Lung microvascular endothelial cell (primary cell): ENCODE data around the gene ATP6V0A1. TPM values are rescaled to one million over a fixed set of nuclear protein-coding genes. Genes with fewer than 3 reads are reported as not detected.
"Not testable (repeated sequence)": the region's sequence is repeated elsewhere in the genome, so short reads cannot be mapped to it uniquely, and the experiment has no call there.

Experiments used
- DNase-seq, 2 donors: peaks; one replicate each; pipeline versions ENCODE4 v3.0.0 to v3.0.0-alpha.2; 2010; ENCODE audit warnings: low read depth in 2 of 2
- total RNA-seq: library from RNA; depleted of rRNA; stranded (reverse); fragments of >200 nt; gene quantifications from 2 replicates; pipeline ENCODE4 v1.2.1, GENCODE V29; 2014

The ATP6V0A1 gene
- total RNA-seq, 1 donor from 2014 or later: 22.0 TPM

DNA sequence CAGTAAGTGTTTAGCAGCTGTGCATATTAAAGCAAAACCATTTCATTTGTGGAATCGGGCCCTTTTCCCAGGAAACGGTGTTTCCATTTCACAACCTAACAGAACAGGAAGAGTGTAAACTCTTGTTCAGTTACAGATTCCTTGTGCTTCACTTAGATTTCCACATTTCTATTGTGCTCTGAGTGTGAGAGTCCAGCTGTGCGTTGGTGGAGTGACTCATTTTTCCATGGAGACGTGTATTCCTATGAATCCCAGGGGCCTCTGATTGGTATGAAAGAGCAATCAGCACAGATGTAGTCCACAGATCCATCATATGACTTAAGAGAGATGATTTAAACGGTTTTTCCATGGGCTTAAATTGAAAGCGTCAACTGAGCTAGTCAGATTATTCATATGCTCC lies 22.3 kb upstream of the ATP6V0A1 start:
- peak; percentile 94 to 96 for DNase-seq

DNA sequence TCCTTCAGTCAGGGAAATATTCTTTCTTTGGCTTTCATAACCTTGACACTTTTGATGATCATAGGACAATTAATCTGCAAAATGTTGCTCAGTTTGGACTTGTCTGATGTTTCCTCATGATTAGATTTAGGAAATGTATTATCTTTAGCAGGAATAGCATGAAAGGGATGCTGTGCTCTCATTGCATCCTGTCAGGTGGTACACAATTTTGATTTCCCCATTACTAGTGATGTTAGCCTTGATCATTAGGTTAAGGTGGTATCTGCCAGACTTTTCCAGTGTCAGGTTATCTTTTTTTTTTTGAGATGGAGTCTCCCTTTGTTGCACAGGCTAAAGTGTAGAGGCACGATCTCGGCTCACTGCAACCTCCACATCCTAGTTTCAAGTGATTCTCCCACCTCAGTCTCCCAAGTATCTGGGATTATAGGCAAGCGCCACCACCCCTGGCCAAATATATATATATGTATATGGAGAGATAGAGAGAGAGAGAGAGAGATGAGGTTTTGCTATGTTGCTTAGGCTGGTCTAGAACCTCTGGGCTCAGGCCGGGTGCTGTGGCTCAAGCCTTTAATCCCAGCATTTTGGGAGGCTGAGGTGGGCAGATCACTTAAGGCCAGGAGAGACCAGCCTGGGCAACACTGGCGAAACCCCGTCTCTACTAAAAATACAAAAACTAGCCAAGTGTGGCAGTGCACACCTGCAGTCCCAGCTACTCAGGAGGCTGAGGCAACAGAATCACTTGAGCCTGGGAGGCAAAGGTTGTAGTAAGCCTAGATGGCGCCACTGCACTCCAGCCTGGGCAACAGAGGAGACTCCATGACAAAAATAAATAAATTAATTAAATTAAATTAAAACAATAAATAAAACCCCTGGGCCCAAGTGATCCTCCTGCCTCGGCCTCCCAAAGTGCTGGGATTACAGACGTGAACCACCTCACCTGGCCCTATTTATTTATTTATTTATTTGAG lies 19.8 kb upstream of the ATP6V0A1 start:
- peak; percentile 53 to 58 for DNase-seq

DNA sequence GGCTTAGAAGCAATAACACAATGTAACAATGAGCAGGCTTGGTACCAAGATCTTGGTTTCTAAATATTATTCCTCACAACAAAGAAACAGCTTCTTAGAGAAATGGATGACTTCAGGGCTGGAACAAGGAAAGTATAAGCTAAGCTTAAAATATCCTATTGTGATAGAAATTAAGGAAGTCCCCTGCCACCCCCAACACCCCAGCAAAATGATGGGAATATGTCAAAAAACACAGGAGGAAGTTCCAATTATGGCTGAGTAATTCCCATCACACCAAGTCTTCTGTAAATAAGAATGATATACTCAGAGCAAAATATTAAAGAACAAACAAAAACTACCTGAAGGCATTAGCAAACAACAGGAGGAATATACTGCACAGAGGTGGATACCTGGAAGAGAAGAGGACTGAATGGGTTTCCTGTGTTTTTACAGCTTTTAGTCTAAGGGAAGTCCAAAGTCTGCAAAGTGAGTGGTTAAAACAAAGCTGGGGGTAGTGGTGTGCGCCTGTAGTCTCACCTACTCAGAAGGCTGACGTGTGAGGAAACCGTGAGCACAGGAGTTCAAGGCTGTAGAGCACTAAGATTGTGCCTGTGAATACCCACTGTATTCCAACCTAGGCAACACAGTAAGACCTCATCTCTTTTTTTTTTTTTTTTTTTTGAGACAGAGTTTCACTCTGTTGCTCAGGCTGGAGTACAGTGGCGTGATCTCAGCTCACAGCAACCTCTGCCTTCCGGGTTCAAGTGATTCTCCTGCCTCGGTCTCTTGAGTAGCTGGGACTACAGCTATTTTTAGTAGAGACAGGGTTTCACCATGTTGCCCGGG lies 17.1 kb upstream of the ATP6V0A1 start:
- no peak for DNase-seq

GRCh38 chr17:42442196-42442565 lies 16.5 kb upstream of the ATP6V0A1 start:
- peak; percentile 17 to 53 for DNase-seq

DNA sequence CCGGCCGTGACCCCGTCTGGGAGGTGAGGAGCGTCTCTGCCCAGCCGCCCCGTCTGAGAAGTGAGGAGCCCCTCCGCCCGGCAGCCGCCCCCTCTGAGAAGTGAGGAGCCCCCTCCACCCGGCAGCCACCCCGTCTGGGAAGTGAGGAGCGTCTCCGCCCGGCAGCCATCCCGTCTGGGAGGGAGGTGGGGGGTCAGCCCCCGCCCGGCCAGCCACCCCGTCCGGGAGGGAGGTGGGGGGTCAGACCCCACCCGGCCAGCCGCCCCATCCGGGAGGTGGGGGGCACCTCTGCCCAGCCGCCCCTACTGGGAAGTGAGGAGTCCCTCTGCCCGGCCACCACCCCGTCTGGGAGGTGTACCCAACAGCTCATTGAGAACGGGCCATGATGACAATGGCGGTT lies 9.5 kb upstream of the ATP6V0A1 start:
- DNase-seq: not testable (repeated sequence)

- not testable (repeated sequence) for DNase-seq
These were observed 8.8 kb upstream of the ATP6V0A1 start for GRCh38 chr17:42449838-42450237.

DNA sequence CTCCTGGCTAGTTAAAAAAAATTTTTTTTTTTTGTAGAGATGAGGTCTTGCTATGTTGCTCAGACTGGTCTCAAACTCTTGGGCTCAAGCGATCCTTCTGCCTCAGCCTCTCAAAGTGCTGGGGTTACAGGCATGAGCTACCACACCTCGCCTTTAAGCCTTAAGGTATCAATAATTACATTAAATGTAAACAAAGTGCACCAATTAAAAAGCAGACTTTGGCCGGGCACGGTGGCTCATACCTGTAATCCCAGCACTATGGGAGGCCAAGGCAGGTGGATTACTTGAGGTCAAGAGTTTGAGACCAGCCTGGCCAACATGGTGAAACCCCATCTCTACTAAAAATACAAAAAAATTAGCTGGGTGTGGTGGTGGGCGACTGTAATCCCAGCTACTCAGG lies 7.4 kb upstream of the ATP6V0A1 start:
- DNase-seq: not testable (repeated sequence)

GRCh38 chr17:42453439-42453838 lies 5.2 kb upstream of the ATP6V0A1 start:
- no peak for DNase-seq

GRCh38 chr17:42454987-42455386 lies 3.7 kb upstream of the ATP6V0A1 start:
- not testable (repeated sequence) for DNase-seq

DNA sequence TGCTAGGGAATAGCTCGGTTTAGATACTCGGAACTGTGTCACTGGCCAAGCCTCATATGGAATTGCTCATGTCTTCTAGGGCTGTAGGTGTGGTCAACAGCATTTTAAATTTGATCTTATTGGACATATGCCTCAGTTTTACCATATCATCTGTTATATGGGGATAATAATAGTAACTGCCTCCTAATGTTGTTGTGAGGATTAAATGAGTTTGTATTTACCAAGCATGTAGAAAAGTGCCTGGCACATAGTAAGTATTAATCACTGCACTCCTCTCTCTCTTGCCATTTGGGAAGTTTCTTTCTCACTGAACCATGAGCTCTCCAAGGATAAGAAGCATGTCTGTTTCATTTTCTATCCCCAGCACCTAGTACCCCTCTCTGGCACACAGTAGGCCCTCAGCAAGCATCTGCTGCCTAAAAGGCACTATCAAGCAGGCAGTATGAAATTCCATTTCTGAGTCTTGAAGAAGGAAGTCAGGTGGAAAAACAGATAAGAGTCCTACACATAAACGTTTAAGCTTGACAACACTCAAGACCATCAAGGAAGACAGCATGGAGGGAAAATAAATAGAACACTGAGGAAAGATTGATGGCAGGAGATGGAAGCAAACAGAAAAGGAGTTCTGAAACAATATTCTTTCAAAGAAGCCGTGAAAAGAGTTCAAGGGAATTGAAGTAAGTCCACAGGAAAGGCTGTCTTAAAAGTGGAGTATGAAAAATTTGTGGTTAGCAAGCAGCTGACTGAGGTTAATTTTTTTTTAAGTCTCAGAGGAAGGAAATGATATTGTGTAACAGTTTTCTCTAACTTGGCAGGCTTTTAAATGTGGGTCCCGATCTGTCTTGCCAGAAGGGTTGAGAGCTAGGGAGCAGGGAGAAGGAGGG lies 2.2 kb upstream of the ATP6V0A1 start:
- peak; percentile 33 to 87 for DNase-seq

DNA sequence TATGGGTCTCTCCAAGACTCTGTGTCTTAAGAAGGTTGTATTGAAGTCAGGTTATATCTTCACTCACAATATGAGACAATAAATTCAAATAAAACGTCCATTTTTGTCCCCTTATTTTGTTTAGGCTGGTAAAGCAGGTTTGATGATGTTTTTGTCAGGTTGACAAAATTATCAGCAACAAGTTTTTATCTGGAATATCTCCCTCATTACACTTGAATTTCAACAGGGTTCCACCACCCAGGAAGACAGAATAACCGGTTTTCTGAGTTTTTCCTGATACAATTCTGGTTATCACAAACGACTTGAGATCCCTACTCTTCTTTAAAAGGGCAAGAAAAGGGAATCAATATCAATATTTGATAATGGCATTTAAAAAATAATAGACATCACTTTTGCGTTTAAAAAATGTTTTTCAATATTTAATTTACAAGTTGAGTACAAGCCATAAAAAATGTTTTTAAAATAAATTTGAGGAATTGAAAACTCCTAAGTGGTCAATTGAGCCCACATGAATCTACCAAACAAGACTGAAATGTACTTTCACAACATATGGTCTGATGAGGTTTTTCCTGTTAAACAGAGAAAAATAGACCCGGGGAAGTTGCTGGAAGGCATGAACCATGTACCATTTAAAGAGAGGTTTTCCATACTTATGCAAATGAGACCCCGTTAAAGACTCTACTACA lies 1.4 kb upstream of the ATP6V0A1 start:
- peak; percentile 4 for DNase-seq

DNA sequence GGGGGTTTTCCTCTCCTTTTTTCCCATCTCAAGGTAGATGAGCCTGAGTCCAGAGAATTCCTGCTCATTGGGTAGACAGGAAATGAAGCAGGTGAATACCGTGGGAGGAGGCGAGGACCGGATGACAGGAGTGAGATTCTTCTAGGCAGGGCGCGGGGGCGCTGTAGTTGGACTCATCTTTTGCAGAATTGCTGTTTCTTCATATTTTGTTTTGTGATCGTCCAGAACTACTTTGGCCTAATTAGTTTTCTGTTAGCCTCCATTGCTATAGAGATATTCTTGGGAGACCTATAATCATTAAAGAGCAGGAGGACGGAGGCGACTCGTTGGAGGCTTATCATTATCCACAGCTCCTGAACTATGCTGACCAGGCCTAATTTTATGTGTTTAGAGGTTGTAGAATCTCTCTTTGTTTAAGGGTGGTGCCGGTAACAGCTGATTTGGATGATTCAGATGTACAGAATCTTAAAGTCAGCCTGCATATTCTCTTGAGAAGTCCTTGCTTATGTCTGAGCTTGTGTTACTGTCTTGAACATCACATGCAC lies 650 bp downstream of the ATP6V0A1 start:
- DNase-seq: peak; percentile 26 to 36

- peak; percentile 58 to 79 for DNase-seq
These were observed 1.2 kb downstream of the ATP6V0A1 start for GRCh38 chr17:42459801-42460281.

DNA sequence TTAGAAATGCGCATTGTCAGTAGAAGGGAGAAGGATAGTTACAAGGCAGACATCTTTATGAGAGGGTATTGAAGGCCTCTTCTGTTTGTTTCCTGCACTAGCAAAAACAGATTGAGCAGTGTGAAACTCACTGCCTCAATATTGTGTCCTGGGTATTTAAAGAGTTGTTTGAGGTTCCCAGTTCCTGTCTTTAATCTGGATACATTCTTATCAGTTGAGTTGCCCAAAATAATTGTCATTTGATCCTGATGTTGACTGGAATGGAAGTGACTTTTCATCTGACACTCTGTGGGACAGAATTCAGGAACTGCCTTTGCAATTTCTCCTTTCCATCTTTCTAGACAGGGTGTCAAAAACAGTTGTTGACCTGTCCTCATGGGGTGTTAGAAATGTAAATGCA lies 1.7 kb downstream of the ATP6V0A1 start:
- no peak for DNase-seq

- peak in 1 of 2 donors; percentile 11 for DNase-seq
These were observed 5.3 kb downstream of the ATP6V0A1 start for GRCh38 chr17:42463976-42464400.

- DNase-seq: no peak
These were observed 9.2 kb downstream of the ATP6V0A1 start for GRCh38 chr17:42467889-42468288.

- peak in 1 of 2 donors; percentile 43 for DNase-seq
These were observed 14.2 kb downstream of the ATP6V0A1 start for GRCh38 chr17:42472709-42473521.

GRCh38 chr17:42474276-42474675 lies 15.6 kb downstream of the ATP6V0A1 start:
- DNase-seq: no peak

- DNase-seq: no peak
These were observed 16.4 kb downstream of the ATP6V0A1 start for GRCh38 chr17:42475121-42475520.
